ENCODE measurements around the gene MUSK.
"Not testable (repeated sequence)": the region's sequence is repeated elsewhere in the genome, so short reads cannot be mapped to it uniquely, and the experiment has no call there.

MUSK gene

DNA sequence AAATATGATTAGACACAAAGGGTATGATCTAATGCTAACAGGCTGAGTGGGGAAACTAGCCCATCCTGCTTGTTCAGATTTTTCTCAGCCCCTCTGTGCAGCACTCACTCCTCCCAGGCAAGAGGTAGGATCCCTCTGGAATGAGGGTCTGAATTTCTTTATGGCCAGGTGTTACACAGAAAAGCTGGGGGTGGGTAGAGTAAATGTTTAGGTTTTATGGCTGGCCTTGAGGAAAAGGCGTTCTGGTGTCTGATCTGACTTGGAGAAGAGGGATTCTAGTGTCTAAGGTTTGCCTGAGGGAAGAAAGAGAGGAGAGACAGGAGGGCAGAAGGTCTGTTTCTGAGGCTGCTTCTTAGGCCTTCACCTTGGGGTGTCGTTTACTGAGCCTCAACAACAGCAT lies 97.3 kb downstream of the MUSK start:
- DNase-seq: no peak

DNA sequence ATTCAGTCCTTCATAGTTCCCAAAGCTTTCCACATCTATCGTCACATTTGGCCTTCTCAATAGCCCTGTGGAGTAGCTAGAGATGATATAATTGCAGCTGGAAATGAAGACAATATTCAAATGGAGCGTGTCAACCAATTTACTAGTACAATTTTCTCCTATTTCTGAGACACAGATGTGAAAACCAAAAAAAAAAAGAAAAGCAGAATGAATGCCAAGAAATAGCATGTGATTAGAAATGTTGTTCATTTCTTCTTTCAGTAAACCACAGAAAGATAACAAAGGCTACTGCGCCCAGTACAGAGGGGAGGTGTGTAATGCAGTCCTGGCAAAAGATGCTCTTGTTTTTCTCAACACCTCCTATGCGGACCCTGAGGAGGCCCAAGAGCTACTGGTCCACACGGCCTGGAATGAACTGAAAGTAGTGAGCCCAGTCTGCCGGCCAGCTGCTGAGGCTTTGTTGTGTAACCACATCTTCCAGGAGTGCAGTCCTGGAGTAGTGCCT lies 99.0 kb downstream of the MUSK start:
- no peak for DNase-seq

DNA sequence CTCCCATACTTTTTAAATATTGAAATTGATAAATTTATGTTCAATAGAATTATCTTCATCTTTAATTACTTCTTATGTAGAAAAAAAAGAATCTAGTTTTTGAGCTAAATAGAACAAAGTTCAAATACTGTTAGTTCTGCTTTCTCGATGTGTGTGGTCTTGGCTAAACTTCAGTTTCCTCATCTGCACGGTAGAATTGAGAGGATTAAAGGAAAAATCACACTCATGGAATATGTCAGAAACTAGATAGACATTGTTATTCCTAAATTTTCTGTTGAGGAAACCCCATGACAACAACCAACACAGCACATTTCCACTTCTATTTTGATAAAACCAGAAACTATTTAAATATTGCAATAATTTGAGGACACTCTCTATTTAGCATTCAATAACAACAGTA lies 100.3 kb downstream of the MUSK start:
- no peak for DNase-seq

DNA sequence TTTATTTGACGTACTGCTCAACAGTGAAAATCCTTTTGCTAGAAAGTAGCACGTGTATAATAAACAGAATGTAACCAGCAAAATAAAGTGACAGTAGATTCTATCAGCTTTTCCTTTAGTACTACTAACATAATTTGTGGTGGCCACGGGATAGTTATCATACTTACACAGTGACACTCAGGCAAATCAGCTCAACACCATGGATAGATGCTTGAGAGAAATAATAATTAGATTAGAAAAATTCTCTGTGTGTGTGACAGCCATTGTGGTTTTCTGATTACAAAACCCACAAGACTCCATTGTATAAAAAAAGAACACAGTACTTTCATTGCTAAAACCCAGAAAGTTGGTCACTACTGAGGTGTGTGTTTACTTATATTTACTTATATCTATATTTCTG lies 101.1 kb downstream of the MUSK start:
- no peak for DNase-seq

DNA sequence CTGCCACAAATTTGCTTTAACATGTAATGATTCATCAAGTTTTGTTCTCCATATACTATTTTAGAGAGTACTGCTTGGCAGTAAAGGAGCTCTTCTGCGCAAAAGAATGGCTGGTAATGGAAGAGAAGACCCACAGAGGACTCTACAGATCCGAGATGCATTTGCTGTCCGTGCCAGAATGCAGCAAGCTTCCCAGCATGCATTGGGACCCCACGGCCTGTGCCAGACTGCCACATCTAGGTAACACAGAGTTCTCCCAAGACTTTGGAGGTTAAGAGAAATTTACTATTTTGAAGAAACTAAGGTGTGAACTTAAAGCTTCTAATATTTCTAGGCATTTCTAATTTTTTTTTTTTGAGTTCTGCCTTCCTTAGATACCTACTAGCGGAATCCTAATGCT lies 107.1 kb downstream of the MUSK start:
- DNase-seq: no peak

DNA sequence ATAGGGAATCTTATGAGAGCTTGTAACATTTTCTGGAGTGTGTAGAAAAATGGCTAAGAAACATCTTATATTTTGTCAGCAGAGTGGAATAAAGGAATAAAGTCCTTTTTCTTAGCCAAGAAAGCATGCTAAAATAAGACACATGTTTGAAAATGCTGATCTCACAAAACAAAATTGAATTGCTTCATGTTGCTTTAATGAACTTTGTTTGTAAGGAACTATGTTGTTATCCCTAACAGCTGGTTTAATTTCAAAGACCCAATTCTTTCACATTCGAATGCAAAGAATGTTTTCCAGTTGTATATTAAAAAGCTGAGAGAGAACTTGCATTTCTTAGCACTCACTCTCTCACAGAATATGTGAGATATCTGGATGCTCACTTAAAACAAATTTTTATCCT lies 107.6 kb downstream of the MUSK start:
- DNase-seq: no peak

DNA sequence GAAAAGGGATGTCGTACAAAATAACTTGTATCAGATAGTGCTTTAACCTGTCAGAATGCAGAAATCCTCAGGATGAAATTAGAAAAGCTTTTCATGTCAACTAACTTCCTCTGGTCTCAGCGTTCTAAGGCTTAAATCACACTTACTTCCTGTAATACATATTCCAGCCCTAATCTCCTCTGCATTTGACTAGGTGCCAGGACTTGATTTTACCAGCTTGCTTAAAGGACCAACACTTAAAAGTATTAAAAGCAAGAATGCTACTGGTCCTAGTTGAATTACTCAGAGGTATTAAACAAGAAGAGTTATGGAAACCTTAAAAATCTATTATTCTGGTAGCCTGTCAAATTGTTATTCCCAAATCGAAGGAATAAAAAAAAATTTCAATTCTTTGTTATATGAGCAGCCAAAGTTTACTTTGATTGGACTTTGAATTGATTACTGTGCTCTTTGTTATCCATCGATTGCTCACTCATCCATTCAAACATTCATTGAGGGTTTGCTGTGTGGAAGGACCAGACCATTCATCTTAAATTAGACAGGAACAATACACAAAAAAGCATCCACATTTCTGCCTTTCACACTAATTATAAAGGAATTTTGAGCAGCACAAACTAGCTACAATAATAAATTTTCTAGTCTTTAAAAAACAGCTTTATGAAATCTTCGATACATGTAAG lies 108.7 kb downstream of the MUSK start:
- DNase-seq: no peak

DNA sequence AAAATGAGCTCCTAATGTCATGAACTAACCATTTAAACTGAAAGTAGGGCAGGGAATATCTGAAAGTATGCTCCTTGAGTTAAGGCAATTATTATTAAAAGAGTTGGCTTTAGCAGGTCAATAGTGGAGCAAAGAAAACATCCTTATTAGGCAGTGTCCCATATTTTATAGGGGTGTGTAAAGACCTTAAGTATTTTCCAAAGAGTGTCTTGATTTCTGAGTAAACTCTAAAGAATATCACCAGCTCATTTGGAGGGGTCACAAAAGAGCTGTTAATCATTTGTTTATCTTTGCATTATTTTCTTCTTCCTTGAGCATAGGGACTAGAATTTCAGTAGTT lies 109.3 kb downstream of the MUSK start:
- DNase-seq: no peak

DNA sequence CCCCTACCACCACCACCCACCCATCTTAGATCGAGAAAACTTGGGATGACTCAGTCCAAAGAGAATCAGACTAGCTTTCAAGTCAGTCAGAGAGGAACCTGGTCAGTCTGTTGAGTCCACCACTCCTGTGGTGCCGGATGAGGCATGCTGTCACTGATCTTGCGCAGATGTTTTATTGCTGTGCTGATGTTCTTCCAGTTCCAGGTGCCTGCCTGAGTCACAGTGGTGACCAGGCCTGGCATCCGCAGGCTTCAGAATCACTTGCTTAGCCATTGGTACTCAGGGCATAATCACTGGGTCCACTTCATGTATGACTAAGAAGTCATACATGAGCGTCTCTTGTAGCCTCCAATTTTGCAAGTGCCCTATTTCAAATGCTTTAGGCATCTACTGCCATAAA lies 114.1 kb downstream of the MUSK start:
- DNase-seq: no peak

DNA sequence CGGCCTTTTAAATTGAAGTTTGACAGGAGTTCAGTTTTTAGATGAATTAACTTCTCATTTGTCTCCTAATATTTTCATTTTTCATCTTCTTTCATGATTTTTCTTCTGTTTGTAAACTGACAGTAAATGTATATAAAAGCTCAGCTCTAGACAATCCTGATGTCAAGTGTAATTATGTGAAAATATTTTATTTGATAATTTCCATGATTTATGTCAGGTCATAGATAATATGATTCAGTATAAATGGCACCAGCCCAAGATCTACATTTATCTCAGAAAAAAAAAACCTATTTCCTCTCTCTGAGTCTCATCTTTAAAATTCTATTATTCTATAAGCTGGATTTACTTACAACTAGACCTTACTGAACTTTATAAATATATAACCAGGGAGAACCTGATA lies 115.7 kb downstream of the MUSK start:
- DNase-seq: no peak

DNA sequence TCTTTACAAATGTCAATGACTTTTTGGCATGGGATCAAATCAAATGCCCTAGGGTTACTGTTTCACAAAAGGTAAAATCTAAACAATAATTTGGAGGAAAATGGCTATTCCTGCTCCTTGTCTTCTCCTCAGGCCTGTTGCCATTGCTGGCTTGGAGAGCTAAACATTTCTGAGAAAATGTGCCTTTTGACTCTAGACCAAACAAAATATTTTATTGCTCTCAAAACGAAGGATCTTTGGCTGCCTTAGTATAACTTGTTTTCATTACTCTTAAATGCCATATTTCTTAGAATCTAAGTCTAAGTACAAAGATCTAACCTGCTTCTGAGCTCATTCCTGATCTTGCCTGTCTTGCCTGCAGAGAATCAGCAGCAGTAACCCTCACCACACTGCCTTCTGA lies 116.6 kb downstream of the MUSK start:
- no peak for DNase-seq

DNA sequence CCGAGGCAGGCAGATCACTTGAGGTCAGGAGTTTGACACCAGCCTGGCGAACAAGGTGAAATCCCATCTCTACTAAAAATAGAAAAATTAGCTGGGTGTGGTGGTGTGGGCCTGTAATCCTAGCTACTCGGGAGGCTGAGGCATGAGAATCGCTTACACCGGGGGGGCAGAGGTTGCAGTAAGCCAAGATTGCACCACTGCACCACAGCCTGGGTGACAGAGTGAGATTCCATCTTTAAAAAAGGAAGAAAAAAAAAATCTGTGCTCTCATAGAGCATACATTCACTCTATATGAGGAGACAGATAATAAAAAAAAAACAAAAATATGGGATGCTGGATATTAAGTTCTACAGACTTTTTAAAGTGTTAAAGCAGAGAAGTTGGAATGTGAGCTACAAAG lies 119.8 kb downstream of the MUSK start:
- DNase-seq: not testable (repeated sequence)

DNA sequence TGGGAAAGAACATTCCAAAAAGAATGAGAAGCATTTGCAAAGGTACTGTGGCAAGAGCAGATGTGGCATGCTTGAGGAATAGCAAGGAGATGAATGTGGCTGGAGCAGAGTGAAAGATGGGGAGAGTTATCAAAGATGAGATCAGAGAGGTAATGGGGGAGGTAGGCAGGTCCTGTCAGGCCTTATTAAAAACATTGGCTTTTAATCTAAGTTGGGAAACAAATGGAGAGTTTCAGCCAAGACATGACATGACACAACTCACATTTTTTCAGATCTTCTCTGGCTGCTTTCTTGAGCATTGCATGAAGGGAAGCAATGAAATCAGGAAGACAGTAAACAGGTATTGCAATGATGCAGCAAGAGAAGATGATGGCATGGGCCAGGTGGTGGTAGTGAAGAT lies 120.3 kb downstream of the MUSK start:
- no peak for DNase-seq

DNA sequence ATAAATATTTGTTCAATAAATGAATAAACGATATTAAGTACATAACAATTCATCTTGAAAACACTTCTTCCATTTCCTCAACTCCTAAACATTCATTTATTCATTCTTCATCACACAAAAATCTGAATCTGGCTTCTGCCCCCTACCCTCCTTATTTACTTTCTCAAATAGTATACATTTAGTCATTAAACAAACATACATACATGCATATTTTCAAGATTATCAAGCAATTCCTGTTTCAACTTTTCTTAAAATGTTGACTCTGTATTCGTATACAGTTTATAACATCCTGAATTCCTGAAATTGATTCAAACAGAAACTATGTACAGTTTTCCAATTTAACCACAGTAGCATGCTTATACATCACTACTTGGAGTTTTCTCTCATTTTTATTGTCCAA lies 129.0 kb downstream of the MUSK start:
- no peak for DNase-seq

DNA sequence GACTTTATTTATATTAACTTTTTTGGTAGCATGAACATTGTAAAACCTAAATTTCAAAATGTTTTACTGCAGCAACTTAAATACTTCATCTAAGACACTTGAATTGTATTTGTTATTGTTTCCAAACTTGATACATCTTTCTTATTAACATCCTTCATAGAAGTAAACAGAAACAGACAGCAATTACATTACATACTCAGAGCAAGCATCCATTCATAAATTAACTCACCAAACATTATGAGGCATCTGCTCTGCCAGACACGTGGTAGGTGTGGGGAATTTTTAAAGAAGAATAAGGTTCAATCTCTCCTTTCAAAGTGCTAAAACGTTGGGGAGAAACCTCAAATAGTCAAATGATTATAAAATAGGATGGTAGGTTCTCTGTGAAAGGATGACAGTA lies 130.8 kb downstream of the MUSK start:
- no peak for DNase-seq

DNA sequence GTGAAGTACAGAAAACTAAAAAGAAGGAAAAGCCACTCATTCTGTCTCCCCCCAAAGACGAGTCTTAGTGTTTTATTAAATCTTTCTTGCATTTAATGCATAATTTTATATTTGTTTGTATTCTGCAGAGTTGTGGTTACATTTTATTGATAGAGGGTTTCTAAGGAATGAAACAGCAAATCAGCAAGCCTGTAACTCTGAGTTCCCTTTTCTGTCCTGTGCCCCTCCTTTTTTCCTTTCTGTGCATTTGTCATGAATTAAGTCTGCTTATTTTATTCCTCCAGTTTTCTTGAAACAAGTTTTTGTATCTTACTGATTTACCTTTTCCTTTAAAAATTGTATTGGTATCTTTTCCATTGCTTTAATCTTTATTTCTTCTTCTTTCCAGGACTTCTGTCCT lies 132.8 kb downstream of the MUSK start:
- DNase-seq: no peak

DNA sequence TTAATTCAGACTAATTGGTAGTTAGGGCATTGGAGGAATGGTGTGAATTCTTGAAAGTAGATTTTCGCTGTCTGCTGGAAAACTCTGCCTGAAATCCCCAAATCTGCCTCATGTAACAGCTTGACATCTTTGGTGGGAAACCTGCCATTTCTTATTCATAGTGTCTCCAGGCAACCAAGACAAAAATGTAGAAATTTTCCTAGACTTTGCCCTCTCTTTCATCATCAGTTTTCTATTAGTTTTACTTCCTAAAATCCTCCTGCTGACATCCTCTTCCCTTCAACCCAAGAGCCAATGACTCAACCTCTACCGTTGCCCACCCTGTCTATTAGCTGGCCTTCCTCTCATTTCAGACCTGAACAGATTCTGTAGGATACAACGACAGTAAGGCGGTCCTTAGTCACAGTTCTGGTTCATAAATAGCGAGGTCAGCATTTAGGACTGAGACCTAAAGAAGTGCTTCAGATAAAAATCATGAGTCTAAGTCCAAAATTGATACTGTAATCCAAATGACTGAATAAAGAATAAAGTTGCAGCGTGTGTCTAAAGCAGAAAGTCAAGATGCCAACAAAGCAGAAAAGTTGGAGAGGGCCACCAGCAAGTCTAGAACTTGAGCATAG lies 133.9 kb downstream of the MUSK start:
- DNase-seq: no peak

DNA sequence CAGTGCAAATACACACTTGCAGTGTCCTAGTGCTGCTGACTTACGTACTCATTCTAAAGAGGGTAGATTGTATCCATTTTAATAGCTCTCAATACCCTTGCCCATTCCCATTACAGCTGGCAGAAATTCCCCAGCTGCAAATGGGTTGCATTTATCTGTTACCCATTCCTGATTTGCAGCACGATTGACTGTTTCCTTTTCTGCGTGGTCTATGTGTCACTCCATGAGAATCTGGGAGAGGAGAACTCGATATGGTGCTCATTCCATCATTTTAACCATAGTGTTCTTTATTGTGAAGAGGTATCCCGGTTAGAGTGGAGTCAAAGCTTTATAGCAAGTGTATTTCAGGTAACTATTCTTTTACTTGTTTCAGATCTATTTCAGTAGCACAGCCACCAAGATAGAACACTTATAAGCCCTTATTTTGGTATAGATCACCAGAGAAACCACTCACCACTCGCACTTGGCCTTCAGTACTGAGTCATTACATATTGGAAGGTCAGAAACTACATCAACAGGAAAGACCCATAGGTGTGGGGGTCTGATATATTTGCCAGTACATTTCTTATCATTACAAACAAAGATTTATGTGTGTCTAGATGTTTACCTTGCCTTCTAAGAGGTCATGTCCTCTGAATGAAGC lies 139.5 kb downstream of the MUSK start:
- no peak for DNase-seq

DNA sequence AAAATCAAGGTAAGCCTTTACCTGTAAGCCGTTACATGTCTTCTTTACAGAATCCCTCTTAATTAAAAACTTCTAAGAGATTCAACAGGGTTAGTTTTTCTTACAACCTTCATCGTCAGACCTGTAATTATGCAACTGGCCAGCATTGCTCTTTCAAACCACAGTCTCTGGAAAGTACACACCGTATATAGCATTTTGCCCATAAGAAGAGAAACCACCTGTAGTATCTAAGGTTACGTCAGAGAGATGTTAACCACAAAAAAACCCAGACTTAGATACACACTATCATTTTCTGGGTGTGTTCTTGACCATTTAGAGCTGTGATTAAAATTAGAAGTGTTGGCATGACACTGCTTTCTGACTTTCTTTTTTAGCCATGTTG lies 140.0 kb downstream of the MUSK start:
- no peak for DNase-seq

DNA sequence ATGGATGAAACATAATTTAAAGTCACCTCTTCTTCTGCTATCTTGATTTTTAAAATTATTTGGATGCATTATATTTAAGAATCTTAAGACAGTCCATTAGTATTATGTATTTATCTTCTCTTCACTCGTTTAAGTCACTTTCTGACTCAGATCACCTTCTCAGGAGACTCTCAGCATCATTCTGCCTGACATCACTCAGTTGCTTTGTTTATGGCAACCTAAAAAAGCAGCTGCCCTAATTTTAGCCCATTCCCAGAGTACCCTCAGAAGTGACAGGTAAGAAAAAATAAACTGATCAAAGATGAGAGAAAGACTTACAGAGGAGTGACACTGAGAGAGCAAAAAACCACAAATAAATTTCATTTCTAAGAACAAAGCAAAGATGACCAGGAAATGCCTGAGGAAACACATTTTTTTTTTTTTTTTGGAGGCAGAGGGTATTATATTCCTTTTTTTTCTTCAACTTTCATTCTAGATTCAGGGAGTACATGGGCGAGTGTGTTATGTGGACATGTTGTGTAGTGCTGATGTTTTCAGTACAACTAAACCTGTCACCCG lies 140.5 kb downstream of the MUSK start:
- DNase-seq: no peak

DNA sequence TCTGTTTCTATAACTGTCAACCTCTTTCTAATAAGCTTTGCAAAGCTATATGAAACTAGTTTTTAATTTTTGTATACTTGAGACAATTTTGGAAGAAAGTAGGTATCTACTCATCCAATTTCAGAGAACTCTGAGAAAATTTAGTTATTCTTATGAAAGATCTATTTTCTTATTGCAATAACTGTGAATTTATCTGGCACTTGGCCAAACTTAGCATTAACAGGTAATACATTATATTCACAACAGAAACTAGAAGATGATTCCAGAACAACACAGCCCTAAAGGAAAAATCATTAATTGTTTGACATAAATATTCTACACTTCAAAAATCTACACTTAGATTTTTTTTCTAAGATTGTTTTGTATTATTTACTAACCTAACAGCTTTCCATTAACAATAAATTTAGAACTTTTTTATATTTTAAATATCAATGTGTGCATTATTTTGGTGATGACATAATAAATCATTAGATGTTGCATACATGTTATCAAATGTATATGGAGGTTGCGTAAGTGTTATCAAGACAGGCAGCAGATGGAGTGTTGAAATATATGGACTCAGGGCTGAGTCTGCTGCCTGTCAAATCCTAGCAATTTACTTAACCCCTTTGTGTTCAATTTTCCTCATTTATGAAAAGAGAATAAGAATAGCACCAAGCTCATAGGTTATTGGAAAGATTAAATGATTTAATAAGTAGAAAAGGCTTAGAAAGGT lies 141.8 kb downstream of the MUSK start:
- no peak for DNase-seq

DNA sequence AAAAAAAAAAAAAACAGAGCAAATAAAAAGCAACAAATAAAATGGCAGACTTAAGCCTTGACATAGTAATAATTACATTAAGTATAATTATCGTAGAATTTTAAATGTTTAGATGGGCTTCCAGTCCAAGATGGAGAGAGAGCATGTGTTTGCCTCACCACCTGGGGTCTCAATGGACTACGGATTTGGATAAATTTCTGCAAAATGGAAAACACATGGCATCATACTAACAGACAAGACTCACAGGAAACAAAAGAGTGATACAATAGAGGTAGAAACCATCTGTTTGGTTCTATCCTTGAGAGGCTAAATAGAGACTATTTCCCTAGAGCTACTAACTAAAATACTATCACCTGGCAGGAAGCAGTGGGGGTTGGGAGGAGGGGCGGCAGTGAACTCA lies 144.3 kb downstream of the MUSK start:
- DNase-seq: no peak

DNA sequence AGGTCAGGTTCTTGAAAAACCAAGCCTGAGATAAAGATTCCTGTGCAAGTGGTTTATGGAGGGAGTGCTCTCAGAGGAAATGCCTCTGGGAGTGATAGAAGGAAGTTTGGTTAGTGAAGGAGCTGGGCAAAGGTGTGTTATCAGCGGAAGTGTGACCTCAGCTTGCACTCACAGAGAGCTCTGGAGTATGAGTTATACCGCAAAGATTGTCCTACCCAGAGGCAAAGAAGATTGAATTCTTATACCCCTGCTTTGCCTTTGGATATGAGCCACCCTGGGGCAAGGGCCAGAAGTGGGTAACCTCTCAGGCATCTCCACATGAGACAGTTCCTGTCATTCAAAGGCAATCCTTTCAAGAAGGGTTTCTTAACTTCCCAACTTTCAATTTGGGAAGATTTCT lies 145.6 kb downstream of the MUSK start:
- no peak for DNase-seq

DNA sequence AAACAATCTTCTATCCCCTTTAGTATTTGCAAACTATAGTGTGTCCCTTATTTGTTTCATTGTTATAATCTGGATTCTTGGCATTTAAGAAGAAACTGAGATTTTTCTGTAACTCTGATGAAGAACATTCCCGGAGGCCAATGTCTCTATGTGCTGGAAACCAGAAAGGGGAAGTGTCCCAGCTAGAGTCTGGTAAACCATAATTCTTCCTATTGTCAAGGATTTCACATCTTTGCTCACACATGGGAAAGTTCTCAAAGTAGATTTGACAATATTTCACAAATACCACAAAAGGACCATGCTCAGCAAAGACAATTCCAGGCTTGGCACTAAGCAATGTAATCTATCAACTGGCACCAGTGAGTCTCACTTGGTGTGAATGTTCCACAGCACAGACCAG lies 146.8 kb downstream of the MUSK start:
- DNase-seq: no peak
